Thyroid gland (tissue), 4 donors: ENCODE results near the gene PTPRG. TPM values are rescaled to one million over a fixed set of nuclear protein-coding genes. Genes with fewer than 3 reads are reported as not detected.

Source experiments
- DNase-seq, 2 donors: peaks; one replicate each; pipeline ENCODE4 v3.0.0-alpha.2; 2019
- H3K27ac ChIP-seq, 3 donors: fragments of 200-600 bp; sonication (generic); 1 replicate in 2 of 3; 2 replicates in 1 of 3; pipeline ENCODE4 v1.5.1; 2016 to 2019; ENCODE audit warnings: mild to moderate bottlenecking in 1 of 3, moderate library complexity in 1 of 3
- H3K27me3 ChIP-seq: fragments of 200-600 bp; sonication (generic); one replicate; pipeline ENCODE4 v1.5.1; 2019
- H3K36me3 ChIP-seq, 2 donors: fragments of 200-600 bp; sonication (generic); one replicate each; pipeline ENCODE4 v1.5.1; 2016 to 2019
- H3K4me1 ChIP-seq, 2 donors: fragments of 200-600 bp; sonication (generic); one replicate each; pipeline ENCODE4 v1.5.1; 2017 to 2019
- H3K4me3 ChIP-seq, 3 donors: fragments of 200-600 bp; sonication (generic); replicated peaks in 1 of 3; 1 replicate in 2 of 3; 2 replicates in 1 of 3; pipeline ENCODE4 v1.5.1; 2016; ENCODE audit warnings: mild to moderate bottlenecking in 1 of 3
- H3K9me3 ChIP-seq: fragments of 200-600 bp; sonication (generic); one replicate; pipeline ENCODE4 v1.5.1; 2017
- CTCF ChIP-seq, 6 experiments: fragments of 200-600 bp in 3 of 6; fragments of 450-650 bp in 3 of 6; sonication (generic) in 3 of 6; IDR thresholded peaks; one replicate each; pipeline ENCODE4 v1.5.1; 2016 to 2019; ENCODE audit warnings: antibody characterized with exemption in 6 of 6, mild to moderate bottlenecking in 2 of 6, inconsistent platforms in 1 of 6, moderate library complexity in 1 of 6
- POLR2A ChIP-seq, 2 donors: fragments of 450-650 bp; IDR thresholded peaks; one replicate each; pipeline ENCODE4 v1.6.1; 2017; ENCODE audit warnings: antibody characterized with exemption in 2 of 2, mild to moderate bottlenecking in 2 of 2, moderate library complexity in 1 of 2
- WGBS, 2 donors: methylation state at CpG; one replicate each; pipeline ENCODE4 v1.1.5; 2017; 5-methylcytosine and 5-hydroxymethylcytosine counted together
- intact Hi-C: fragments of 100-400 bp; cut with DNase I; formaldehyde crosslinking; loops from one replicate; pipeline ENCODE4 v1.15.1; 2023
- total RNA-seq, 4 donors: library from RNA; depleted of rRNA; stranded (reverse); fragments of >200 nt; gene quantifications; one replicate each; pipeline ENCODE4 v1.2.3, GENCODE V29; 2016

PTPRG gene
- total RNA-seq, 4 donors from 2014 or later = 81.6 to 207 (median 132) TPM

GRCh38 chr3:61894988-61895935 lies 333.9 kb downstream of the PTPRG start:
- Histone ChIP-seq H3K36me3 (no peaks in the 10 kb centered on the region), H3K9me3 (no peaks in the 10 kb centered on the region), H3K4me1 (peaks cover 4 to 10% of the 10 kb centered on the region in 2 donors), H3K27me3 (no peaks in the 10 kb centered on the region), H3K4me3 (no peak overlapping the region), H3K27ac (peak overlapping the region in 2 of 3 donors; percentile 36 to 42)
- WGBS, 2 donors = 45 to 46% methylated on average over 7 of the region's 7 CpGs
- intact Hi-C loops = no loop called here
- TF ChIP-seq POLR2A (IDR thresholded peaks at IDR 0.05) (no peak), CTCF (IDR thresholded peaks at IDR 0.05) (no peak)
- peak; percentile 64 to 72 for DNase-seq

- TF ChIP-seq POLR2A (IDR thresholded peaks at IDR 0.05) (no peak), CTCF (IDR thresholded peaks at IDR 0.05) (no peak)
- Histone ChIP-seq H3K27me3 (no peaks in the 10 kb centered on the region), H3K4me1 (peaks cover under 1 to 10% of the 10 kb centered on the region in 2 donors), H3K27ac (no peak overlapping the region), H3K9me3 (no peaks in the 10 kb centered on the region), H3K36me3 (no peaks in the 10 kb centered on the region), H3K4me3 (no peak overlapping the region)
- 91 to 97% methylated on average over 2 of the region's 2 CpGs for WGBS, 2 donors
- intact Hi-C loops = no loop called here
- no peak for DNase-seq
Observed at GRCh38 chr3:61896251-61896650, 334.9 kb downstream of the PTPRG start.

GRCh38 chr3:61897848-61898247 lies 336.5 kb downstream of the PTPRG start:
- no peaks in the 10 kb centered on the region for H3K9me3 ChIP-seq
- intact Hi-C loops = no loop called here
- H3K27ac ChIP-seq = no peak overlapping the region
- DNase-seq = no peak
- TF ChIP-seq CTCF (IDR thresholded peaks at IDR 0.05) (no peak), POLR2A (IDR thresholded peaks at IDR 0.05) (no peak)
- 90 to 97% methylated on average over 2 of the region's 2 CpGs for WGBS, 2 donors
- H3K4me1 ChIP-seq = peaks cover 0 to 10% of the 10 kb centered on the region in 2 donors
- H3K36me3 ChIP-seq = no peaks in the 10 kb centered on the region
- no peak overlapping the region for H3K4me3 ChIP-seq
- H3K27me3 ChIP-seq = no peaks in the 10 kb centered on the region

GRCh38 chr3:61899700-61900462 lies 338.5 kb downstream of the PTPRG start:
- H3K27me3 ChIP-seq = no peaks in the 10 kb centered on the region
- TF ChIP-seq CTCF (IDR thresholded peaks at IDR 0.05) = no peak
- no peak for TF ChIP-seq POLR2A (IDR thresholded peaks at IDR 0.05)
- H3K27ac ChIP-seq = no peak overlapping the region
- DNase-seq = no peak
- no peak overlapping the region for H3K4me3 ChIP-seq
- peaks cover 13 to 21% of the 10 kb centered on the region in 2 donors for H3K4me1 ChIP-seq
- intact Hi-C loops = no loop called here
- WGBS, 2 donors = 92 to 94% methylated on average over 9 of the region's 9 CpGs
- no peaks in the 10 kb centered on the region for H3K36me3 ChIP-seq
- no peaks in the 10 kb centered on the region for H3K9me3 ChIP-seq
